AG09309 (cell line): ENCODE data around the gene SLFN11.
A peak's percentile ranks its signal among the peaks of the same experiment; 100 is the strongest.

Experiments used
- DNase-seq: peaks from one replicate; pipeline ENCODE4 v3.0.0-alpha.2; 2010; ENCODE audit warnings: low read depth
- H3K4me3 ChIP-seq: 2 replicates; pipeline ENCODE4 v1.5.1; 2011; ENCODE audit warnings: mild to moderate bottlenecking, low read depth, low read length, moderate library complexity; ENCODE audit not compliant: control insufficient read depth
- CTCF ChIP-seq: IDR thresholded peaks from 2 replicates; pipeline ENCODE4 v1.5.1; 2011; ENCODE audit warnings: mild to moderate bottlenecking, low read depth, low read length, inconsistent platforms; ENCODE audit not compliant: insufficient read depth, control insufficient read depth; ENCODE audit errors: missing control alignments

The SLFN11 gene

DNA sequence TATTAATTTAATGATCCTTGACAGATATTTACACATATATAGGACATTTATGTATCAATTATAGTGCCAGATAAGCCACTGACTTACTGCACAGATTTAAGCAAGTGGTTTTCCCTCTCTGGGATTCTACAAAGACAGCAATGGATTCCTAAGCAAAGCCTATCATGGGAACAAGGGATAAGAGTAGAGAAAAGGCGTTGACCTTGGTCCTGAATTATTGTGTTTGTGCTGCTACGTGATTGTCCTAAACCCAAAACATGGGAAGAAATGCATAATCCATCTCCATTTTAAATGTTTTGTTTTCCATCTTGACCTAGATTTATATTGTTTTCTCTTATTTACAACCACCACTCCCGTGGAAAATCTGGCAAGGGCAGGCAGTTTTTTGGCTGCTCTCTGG is 14.0 kb downstream of the SLFN11 start:
- no peak for TF ChIP-seq CTCF
- DNase-seq: no peak
- H3K4me3 ChIP-seq: no peak overlapping the region

GRCh38 chr17:35352284-35352683 is 21.1 kb downstream of the SLFN11 start:
- DNase-seq: no peak
- no peak for TF ChIP-seq CTCF

GRCh38 chr17:35350493-35350892 is 22.9 kb downstream of the SLFN11 start:
- no peak overlapping the region for H3K4me3 ChIP-seq
- no peak for TF ChIP-seq CTCF
- no peak for DNase-seq

More at GRCh38 chr17:35352284-35352683, 21.1 kb downstream of the SLFN11 start:
- H3K4me3 ChIP-seq: no peak overlapping the region

DNA sequence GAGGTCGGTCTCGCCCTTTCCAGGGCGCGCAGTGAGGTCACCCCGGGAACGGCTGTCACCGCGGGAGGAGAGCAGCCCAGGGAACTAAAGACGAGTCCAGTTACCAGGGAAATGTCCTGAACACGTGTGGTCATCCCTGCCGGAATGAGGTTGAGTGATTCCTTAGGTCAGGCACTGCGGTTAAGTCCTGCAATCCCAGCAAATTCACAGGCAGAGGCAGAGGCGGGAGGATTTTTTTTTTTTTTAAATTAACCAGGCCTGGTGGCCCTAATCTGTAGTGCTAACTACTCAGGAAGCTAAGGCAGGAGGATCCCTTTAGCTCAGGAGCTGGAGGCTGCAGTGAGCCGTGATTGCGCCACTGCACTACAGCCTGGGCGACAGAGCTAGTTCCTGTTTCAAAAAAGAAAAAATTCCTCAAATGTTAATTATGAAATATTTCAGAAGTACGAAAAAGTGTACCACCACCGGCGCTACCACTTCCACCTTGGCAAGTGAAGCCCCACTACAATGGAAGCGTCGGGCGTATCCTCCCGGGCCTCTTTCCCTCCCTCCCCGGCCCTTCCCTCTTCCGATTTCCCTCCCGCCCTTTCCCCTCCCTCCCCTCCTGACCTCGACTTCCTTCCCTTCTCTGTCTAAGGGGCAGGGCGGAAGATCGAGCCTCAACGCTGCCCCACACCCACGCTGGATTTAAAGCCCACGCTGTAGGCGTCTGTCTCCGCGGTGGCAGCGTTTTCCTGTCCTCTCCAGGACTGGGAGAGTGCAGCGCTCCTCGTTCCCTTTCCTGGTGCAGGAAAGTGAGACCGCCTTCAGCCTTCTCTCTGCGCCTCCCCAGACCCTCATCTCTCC is 27.3 kb downstream of the SLFN11 start:
- peak overlapping the region; percentile 56 for H3K4me3 ChIP-seq
- peak; percentile 8 for DNase-seq
- no peak for TF ChIP-seq CTCF

- TF ChIP-seq CTCF: no peak
- DNase-seq: no peak
- peak overlapping the region; percentile 56 for H3K4me3 ChIP-seq
These were observed 27.9 kb downstream of the SLFN11 start for GRCh38 chr17:35345445-35345925.

DNA sequence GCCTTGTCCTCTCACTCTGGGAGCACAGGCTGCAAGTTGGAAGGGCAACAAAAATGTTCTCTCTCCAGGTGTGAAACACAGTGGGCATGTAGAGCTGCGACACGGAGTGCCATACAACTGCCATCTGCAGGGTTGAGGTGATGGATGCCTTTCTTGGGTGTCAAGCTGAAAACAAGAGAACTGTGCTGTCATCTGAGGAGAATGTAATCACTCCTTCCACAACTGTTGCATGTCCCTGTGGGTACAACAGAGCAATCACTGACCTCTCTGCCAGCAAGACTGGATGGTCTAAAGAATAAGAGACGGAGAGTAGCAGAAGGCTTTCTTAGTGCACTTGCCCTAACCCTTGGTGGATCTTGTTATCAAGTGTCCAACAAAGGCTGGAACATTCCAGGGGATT is 29.2 kb downstream of the SLFN11 start:
- no peak for TF ChIP-seq CTCF
- DNase-seq: no peak
- H3K4me3 ChIP-seq: no peak overlapping the region
